SU-DHL-6 (cell line): Measurements from ENCODE around the gene APOL1.

Experiments
- H2AFZ ChIP-seq: fragments of 200-600 bp; sonication (generic); 2 replicates; pipeline ENCODE4 v1.6.1; 2014; ENCODE audit warnings: low read depth, mild to moderate bottlenecking, moderate library complexity, mixed read lengths, antibody characterized with exemption, low read length; ENCODE audit not compliant: severe bottlenecking
- H3F3A ChIP-seq: fragments of 200-600 bp; shearing (Covaris generic); 2 replicates; pipeline ENCODE4 v1.6.0; 2016; ENCODE audit warnings: antibody characterized with exemption, mild to moderate bottlenecking; ENCODE audit not compliant: insufficient read depth
- H3K27ac ChIP-seq: fragments of 200-600 bp; sonication (generic); 2 replicates; pipeline ENCODE4 v1.5.1; 2016; ENCODE audit warnings: low read depth, mild to moderate bottlenecking, low read length, moderate library complexity, mixed read lengths
- H3K27me3 ChIP-seq: fragments of 200-600 bp; sonication (generic), shearing (Covaris generic); 2 replicates; pipeline ENCODE4 v1.6.0; 2014; ENCODE audit warnings: mild to moderate bottlenecking, low read length
- H3K36me3 ChIP-seq: fragments of 200-600 bp; sonication (generic); 2 replicates; pipeline ENCODE4 v1.6.1; 2014; ENCODE audit warnings: mild to moderate bottlenecking, low read length, mixed read lengths
- H3K4me2 ChIP-seq: fragments of 300-600, 200-600 bp; shearing (Covaris generic), sonication (generic); 2 replicates; pipeline ENCODE4 v1.6.0; 2014; ENCODE audit warnings: low read length, low read depth, mild to moderate bottlenecking; ENCODE audit not compliant: poor library complexity, severe bottlenecking
- H3K4me3 ChIP-seq: fragments of 200-600 bp; sonication (generic); 2 replicates; pipeline ENCODE4 v1.5.1; 2014; ENCODE audit warnings: antibody characterized with exemption, low read length, mild to moderate bottlenecking, mixed read lengths; ENCODE audit not compliant: insufficient read depth, poor library complexity, severe bottlenecking
- H3K79me2 ChIP-seq: fragments of 200-600 bp; sonication (generic); 2 replicates; pipeline ENCODE4 v1.6.1; 2014; ENCODE audit warnings: mild to moderate bottlenecking, low read length, moderate library complexity; ENCODE audit not compliant: insufficient read depth
- H3K9ac ChIP-seq: fragments of 200-600 bp; sonication (generic); 2 replicates; pipeline ENCODE4 v1.7.0; 2014; ENCODE audit warnings: mild to moderate bottlenecking, low read length
- H3K9me2 ChIP-seq: fragments of 200-600 bp; sonication (generic); replicated peaks from 2 replicates; pipeline ENCODE4 v1.6.1; 2014; ENCODE audit warnings: low read length; ENCODE audit not compliant: insufficient read depth
- H3K9me3 ChIP-seq: fragments of 200-600 bp; sonication (generic); 2 replicates; pipeline ENCODE4 v1.6.1; 2014; ENCODE audit warnings: low read length, mixed read lengths; ENCODE audit not compliant: insufficient read depth
- H4K20me1 ChIP-seq: fragments of 200-600 bp; sonication (generic); 2 replicates; pipeline ENCODE4 v1.6.1; 2014; ENCODE audit warnings: low read depth, mild to moderate bottlenecking, antibody characterized with exemption, low read length, moderate library complexity, mixed read lengths
- CTCF ChIP-seq: fragments of 200-600 bp; sonication (generic); IDR thresholded peaks from one replicate; pipeline ENCODE4 v1.5.1; 2017; ENCODE audit warnings: antibody characterized with exemption, mild to moderate bottlenecking, low read length, moderate library complexity; ENCODE audit not compliant: insufficient read depth, poor library complexity, severe bottlenecking
- EZH2phosphoT487 ChIP-seq: fragments of 200-600 bp; sonication (generic), shearing (Covaris generic); conservative IDR thresholded peaks from 2 replicates; pipeline ENCODE4 v1.6.1; 2018; ENCODE audit warnings: mild to moderate bottlenecking, antibody characterized with exemption, low read length, moderate library complexity, mixed read lengths

APOL1 gene

GRCh38 chr22:36301384-36301828, 48.5 kb downstream of the APOL1 start:
- H2AFZ ChIP-seq: no peak overlapping the region
- no peaks in the 10 kb centered on the region for H3K27me3 ChIP-seq
- no peak overlapping the region for H3K4me2 ChIP-seq
- H4K20me1 ChIP-seq: no peaks in the 10 kb centered on the region
- H3K9me2 ChIP-seq: no peaks in the 10 kb centered on the region
- no peaks in the 10 kb centered on the region for H3K9me3 ChIP-seq
- no peak overlapping the region for H3K9ac ChIP-seq
- no peaks in the 10 kb centered on the region; the same call in none of the 2 replicates for H3F3A ChIP-seq
- H3K36me3 ChIP-seq: peaks cover 16% of the 10 kb centered on the region; the same call in 1 of the 2 replicates
- H3K27ac ChIP-seq: no peak overlapping the region
- no peak overlapping the region for H3K4me3 ChIP-seq
- no peaks in the 10 kb centered on the region for H3K79me2 ChIP-seq
- TF ChIP-seq EZH2phosphoT487 (no peak), CTCF (peak; percentile 80)

- no peaks in the 10 kb centered on the region for H4K20me1 ChIP-seq
- no peaks in the 10 kb centered on the region; the same call in none of the 2 replicates for H3F3A ChIP-seq
- no peak overlapping the region for H3K27ac ChIP-seq
- no peak overlapping the region for H2AFZ ChIP-seq
- no peaks in the 10 kb centered on the region for H3K79me2 ChIP-seq
- H3K27me3 ChIP-seq: no peaks in the 10 kb centered on the region
- no peak overlapping the region for H3K4me3 ChIP-seq
- no peaks in the 10 kb centered on the region for H3K9me3 ChIP-seq
- no peak overlapping the region for H3K4me2 ChIP-seq
- TF ChIP-seq CTCF (no peak), EZH2phosphoT487 (no peak)
- H3K9me2 ChIP-seq: no peaks in the 10 kb centered on the region
- no peak overlapping the region for H3K9ac ChIP-seq
- peaks cover 15% of the 10 kb centered on the region; the same call in 1 of the 2 replicates for H3K36me3 ChIP-seq
These were observed 48.9 kb downstream of the APOL1 start for GRCh38 chr22:36301851-36302250.

- Histone ChIP-seq H2AFZ (no peak overlapping the region), H3K27me3 (no peaks in the 10 kb centered on the region), H3K4me3 (no peak overlapping the region), H3K9me3 (no peaks in the 10 kb centered on the region), H3K4me2 (no peak overlapping the region), H3K9ac (no peak overlapping the region), H3K79me2 (no peaks in the 10 kb centered on the region), H3K36me3 (peaks cover 8% of the 10 kb centered on the region; the same call in 1 of the 2 replicates), H3K9me2 (no peaks in the 10 kb centered on the region), H3F3A (no peaks in the 10 kb centered on the region; the same call in none of the 2 replicates), H4K20me1 (no peaks in the 10 kb centered on the region), H3K27ac (no peak overlapping the region)
- no peak for TF ChIP-seq EZH2phosphoT487
- TF ChIP-seq CTCF: no peak
These were observed 49.6 kb downstream of the APOL1 start for GRCh38 chr22:36302439-36303114.
